Measurements from ENCODE around the gene AKAP6. TPM values are rescaled to one million over a fixed set of nuclear protein-coding genes. Genes with fewer than 3 reads are reported as not detected.
"Not testable (repeated sequence)": the region's sequence is repeated elsewhere in the genome, so short reads cannot be mapped to it uniquely, and the experiment has no call there.

The AKAP6 gene
- total RNA-seq, 1 experiment from 2014 or later, result 2.7 TPM

GRCh38 chr14:32435411-32435810, 106.3 kb downstream of the AKAP6 start:
- no peak for DNase-seq (ENCODE audit: extremely low read depth, low read depth)

DNA sequence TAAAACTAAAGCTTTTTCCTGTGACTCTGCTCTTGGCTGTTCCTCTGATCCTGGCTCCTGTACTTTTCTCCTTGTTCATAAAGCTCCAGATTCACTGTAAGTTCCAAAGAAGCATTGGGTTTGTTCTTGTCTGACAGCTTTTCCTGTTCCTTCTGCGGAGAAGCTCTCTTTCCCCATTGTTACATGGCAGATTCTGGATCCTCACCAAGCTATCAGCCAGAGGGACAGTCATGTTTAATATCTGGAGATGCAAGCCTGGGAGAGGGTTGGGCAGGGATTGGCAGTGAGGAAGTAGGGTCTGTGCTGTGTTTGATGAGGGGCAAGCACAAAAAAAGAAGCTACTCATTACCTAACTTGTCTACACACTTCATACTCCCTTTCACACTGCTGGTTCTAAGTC, 107.9 kb downstream of the AKAP6 start:
- no peak for DNase-seq (ENCODE audit: extremely low read depth, low read depth)

DNA sequence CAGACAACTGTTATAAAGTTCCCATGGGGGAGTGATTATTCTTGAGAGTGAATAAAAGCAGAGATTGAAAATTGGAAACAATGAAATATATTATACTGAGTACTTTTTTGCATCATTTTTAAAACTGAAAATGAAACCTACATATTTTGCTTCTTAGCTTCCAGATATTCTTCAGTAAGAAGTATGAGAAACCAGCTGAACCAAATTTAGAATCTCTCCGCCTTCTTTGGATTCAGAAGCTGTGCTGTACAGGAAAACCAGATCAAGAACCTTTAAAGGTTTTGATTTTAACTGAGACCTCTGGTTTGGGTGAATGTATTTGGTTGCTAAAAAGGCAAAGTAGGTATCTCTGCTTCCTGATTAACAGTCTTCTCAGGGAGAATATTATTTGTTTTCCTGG, 109.4 kb downstream of the AKAP6 start:
- no peak for DNase-seq (ENCODE audit: extremely low read depth, low read depth)

DNA sequence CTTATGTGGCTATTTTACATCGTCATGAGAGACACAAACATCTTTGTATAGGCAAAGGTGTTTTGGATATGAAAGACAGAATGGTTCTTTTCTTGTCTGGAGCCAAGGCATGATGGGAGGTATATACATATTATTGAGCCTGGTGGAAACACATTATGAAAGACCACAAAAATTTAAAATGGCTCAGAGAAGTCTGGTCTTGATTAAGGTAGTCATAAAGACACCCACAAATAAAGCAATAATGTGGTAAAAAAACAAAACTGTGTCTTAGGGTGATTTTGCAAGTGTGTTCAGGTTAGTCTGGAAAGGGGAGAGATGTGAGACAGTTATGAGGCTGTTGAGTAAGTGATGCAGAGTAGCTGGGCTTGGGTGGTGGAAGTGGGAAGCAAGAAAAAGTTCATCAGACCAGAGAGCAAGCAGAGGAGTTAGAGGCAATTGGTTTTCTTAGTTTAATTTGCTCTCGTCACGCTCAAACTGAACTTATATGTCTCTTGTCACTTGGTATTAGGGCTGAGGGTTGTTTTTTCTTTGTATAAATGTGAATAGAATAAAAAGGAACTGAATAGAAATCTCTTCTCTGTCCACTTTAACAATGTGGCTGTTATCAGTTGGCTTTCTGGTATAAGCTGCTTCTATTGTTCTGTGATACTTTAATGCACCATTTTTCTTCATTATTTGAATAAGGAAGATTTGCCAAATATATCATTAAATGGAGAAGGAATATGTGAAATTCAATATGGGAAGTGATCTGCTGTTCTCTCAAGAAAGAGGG, 115.0 kb downstream of the AKAP6 start:
- DNase-seq (ENCODE audit: extremely low read depth, low read depth), result no peak

DNA sequence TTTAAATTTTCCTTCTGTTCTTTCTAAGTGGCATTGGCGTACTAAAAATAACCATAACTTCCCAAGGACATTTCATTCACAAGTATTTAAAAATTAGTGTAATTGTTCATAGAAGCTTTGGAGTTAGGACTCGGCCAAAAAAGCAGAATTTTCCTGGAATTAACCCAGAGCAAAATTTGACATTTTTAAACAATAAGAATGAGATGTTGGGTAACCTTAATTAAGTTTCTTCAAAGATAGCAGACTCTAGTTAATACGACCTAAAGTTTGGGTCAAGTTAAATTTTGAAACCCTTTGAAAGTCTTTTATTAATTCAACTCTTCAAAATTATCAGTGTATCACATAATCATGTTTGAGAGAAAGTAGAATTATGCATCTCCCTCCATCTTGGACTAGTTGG, 118.3 kb downstream of the AKAP6 start:
- DNase-seq (ENCODE audit: extremely low read depth, low read depth), result no peak

GRCh38 chr14:32449648-32450047, 120.5 kb downstream of the AKAP6 start:
- no peak for DNase-seq (ENCODE audit: extremely low read depth, low read depth)

- DNase-seq (ENCODE audit: extremely low read depth, low read depth), result no peak
Observed at GRCh38 chr14:32450919-32451675, 122.0 kb downstream of the AKAP6 start.

DNA sequence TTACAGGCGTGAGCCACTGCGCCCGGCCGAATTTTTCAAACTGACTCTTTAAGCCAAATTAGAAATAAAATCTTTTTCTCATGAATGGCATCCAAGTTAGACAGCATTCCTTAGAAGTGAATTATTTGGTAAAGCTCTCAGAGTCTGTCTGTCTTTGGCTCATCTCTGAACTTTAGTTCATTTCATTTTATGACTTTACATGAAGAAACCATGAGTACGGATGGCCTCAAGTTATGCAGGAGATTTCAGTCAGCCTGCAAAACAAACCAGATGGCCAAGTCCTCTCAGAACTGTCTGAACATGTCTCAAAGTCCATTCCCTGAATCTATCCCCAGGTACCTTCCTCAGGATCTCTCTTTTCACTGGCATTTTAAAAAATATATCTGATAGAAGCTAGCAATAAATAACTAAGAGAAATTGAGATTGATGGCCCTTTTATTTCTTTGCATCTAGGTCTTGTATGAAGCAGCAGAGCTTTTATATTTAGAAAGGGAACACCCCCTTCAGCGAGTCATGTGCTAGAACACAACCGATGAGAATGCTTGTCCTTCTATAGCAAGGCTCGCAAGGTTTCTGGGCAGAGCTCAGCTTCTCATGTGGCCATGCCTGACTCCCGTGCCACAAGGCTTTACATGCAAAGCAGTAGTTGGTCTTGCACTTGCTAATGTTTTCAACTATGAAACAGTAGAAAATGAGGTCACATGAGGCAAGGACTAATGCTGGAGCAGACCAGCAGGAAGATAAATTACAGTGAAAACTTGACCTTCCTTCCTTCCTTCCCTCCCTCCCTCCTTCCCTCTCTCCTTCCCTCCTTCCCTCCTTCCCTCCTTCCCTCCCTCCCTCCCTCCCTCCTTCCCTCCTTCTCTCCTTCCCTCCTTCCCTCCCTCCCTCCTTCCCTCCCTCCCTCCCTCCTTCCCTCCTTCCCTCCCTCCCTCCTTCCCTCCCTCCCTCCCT, 125.0 kb downstream of the AKAP6 start:
- DNase-seq (ENCODE audit: extremely low read depth, low read depth), result no peak

DNA sequence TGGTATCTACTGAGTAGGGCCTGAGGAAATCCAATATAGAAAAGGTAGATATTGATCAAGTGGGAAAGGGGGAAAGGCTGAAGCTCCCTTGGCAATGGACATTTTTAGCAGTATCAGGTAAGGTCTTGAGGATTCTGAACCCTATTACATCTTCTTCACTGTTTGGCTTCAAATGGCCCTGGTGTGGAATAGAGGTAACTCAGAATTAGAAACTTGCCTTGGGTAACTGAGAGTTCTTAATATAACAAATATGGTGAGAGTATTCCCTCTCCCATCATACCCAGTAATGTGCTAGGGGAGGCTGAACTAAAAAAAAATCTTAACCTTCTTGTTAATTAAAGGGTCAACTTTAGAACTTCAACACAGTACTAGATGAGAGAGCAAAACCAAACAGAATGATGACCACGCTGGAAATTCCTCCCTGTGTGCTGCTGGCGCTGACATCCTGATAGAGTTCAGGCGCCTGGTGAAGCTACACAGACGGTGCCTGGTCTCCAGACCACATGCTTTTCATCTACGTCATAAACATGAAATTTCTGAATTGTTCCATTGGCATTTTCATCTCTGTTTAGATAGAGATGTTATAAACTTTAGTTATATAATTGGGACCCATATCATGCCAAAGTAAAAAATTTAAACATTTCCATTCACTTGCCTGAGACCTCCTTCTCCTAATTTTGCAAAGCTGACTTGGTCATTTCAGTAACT, 128.3 kb downstream of the AKAP6 start:
- DNase-seq (ENCODE audit: extremely low read depth, low read depth), result no peak

DNA sequence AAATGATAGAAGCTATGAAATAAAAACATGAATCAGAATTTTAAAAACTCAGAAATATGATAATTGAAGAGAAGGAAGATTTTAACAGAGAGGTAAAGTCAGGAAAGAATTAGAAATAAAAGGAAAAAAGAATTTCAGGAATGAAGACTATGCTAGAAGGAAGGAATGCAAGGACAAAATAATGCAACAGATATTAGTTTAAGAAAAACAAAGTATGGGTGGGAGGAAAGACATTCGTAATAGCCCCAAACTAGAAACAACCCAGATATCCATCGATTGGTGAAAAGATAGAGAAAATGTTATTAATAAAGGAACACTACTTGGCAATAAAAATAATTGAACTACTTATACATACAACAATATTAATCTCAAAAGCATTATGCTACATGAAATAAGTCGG, 129.6 kb downstream of the AKAP6 start:
- no peak for DNase-seq (ENCODE audit: extremely low read depth, low read depth)

DNA sequence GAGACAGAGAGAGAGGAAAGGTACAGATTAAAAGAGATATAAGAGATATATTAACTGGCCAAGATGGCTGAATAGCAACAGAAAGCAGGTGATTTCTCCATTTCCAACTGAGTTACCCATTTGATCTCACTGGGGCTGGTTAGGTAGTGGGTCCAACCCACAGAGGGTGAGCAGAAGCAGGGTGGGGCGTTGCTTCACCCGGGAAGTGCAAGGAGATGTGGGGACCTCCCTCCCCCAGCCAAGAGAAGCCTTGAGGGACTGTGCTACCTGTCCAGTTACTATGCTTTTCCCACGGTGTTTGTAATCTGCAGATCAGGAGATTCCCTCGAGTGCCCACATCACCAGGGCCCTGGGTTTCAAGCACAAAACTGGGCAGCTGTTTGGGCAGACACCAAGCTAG, 131.2 kb downstream of the AKAP6 start:
- DNase-seq (ENCODE audit: extremely low read depth, low read depth), result no peak

DNA sequence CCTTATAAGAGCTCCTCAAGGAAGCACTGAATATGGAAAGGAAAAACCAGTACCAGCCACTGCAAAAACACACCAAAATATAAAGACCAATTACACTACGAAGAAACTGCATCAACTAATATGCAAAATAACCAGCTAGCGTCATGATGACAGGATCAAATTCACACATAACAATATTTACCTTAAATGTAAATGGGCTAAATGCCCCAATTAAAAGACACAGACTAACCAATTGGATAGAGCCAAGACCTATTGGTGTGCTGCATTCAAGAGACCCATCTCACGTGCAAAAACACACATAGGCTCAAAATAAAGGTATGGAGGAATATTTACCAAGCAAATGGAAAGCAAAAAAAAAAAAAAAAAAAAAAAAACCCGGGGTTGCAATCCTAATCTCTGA, 133.5 kb downstream of the AKAP6 start:
- DNase-seq (ENCODE audit: extremely low read depth, low read depth), result not testable (repeated sequence)

DNA sequence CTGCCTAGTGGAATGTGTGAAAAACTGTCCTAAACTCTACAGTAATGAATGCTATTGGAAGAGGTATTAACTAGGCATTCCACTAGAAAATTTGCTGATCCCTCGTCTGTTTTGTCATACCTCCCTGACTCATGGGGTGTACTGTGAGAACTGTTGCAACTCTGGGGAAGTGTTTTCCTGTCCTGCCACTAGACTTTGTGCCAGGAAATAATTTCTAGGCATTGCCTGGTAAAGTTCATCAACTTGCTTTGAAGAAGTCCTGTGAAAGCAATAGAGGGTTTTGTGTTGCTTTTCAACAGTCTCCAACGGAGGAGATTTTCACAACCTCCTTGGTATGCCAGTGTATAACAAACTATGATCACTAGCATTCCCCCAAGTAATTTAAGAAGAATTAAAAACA, 139.9 kb downstream of the AKAP6 start:
- DNase-seq (ENCODE audit: extremely low read depth, low read depth), result peak; percentile 46

DNA sequence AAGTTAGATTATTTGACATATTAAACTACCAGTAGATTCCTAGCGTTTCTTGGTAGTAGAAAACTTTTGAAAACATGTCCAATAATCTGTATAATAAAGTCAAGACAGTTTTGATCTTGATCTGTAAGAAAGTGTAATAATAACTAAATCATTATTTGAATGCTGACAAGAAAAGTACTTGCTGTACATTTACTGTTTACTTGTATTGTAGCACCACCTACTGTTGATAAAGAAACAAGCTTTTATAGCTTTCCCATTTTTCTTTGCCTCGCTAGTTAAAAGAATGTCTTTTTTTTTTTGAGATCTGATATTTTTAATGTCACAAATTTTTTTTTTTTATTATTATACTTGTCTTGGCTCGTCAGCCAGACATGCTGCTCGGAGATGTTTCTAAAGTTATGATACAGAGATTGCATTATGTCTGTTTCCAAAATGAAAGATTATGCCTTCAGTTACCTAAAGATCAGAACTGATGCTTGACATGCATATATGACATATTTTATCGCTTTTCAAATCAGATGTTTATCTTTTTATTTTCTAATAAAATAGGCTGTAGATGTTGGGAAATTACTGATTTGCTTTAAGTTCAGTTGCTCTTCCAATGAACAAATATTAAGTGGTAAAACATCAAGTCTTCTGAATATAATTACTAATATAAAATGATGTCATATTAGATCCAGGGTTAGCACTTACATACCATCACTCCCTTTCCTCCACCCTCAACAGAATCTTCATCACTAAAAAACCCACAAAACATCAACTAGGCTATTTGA, 140.5 kb downstream of the AKAP6 start:
- peak; percentile 36 for DNase-seq (ENCODE audit: extremely low read depth, low read depth)

GRCh38 chr14:32470161-32470715, 141.1 kb downstream of the AKAP6 start:
- no peak for DNase-seq (ENCODE audit: extremely low read depth, low read depth)

- DNase-seq (ENCODE audit: extremely low read depth, low read depth), result no peak
Observed at GRCh38 chr14:32471181-32471580, 142.1 kb downstream of the AKAP6 start.

DNA sequence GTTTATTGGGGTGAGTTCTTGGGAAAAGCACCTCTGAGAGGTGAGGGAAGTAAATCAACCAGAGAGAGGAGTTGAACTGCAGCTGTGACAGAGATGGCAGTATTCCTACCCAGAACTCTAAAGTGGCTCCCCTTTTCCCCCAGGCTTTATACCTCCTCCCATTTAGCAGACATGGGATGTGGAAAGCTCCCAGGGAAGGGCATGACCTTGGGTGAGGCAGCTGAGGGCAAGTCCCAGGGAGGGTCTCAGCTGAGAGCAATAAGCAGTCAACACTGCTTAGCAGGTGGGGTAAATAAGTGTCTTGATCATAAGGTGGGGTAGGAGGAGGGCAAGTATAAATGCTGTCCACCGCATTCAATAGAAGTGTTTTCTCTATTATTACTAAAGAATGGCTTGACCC, 143.0 kb downstream of the AKAP6 start:
- no peak for DNase-seq (ENCODE audit: extremely low read depth, low read depth)

- DNase-seq (ENCODE audit: extremely low read depth, low read depth), result no peak
Observed at GRCh38 chr14:32472512-32473463, 143.7 kb downstream of the AKAP6 start.
